HG02943 (cell line): Measurements from ENCODE around the gene SRRM4.
"Not testable (repeated sequence)": the region's sequence is repeated elsewhere in the genome, so short reads cannot be mapped to it uniquely, and the experiment has no call there.

ENCODE experiments used
- ATAC-seq: cut with Tn5 transposase; IDR thresholded peaks from one replicate; pipeline ENCODE4 v1.9.1; 2021; ENCODE audit warnings: mild to moderate bottlenecking, low read depth, moderate library complexity; ENCODE audit not compliant: unreplicated experiment

SRRM4 gene

DNA sequence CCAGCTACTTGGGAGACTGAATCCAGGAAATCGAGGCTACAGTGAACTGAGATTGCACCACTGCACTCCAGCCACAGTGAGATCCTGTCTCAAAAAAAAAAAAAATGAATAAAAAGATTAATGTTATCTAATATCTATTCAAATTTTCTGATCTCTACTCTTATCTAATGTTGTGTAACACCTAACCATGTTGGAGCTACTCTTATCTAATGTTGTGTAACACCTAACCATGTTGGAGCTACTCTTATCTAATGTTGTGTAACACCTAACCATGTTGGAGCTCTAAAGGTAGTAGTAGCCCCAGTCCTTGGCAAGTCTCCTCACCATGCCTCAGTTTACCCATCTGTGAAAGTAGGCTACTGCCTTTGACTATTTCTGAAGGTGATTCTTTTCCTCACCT, 26.9 kb downstream of the SRRM4 start:
- not testable (repeated sequence) for ATAC-seq

DNA sequence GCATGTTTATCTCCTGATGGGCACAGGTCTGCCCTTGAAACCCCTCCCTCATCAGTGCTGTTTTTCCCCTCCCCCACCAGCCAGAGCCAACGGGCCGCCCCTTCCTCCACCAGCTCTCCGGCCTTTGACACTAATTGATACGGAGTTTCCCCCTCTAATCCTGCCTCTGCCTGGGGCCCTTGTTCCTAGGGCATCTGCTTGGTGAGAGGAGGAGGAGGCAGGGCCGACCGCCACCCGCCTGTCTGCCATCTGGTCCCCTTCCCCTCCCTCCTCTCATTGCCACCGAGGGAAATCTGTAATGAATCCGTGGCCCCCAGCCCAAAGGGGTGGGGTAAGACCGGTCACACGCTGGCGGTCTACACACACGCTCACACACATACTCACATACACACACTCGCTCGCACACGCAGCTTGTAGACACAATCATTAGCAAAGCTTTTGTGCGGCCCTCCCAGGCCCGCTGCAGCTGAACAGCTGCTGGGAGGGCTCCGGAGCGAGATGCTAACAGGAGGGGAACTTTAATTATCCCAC, 27.4 kb downstream of the SRRM4 start:
- no peak for ATAC-seq

DNA sequence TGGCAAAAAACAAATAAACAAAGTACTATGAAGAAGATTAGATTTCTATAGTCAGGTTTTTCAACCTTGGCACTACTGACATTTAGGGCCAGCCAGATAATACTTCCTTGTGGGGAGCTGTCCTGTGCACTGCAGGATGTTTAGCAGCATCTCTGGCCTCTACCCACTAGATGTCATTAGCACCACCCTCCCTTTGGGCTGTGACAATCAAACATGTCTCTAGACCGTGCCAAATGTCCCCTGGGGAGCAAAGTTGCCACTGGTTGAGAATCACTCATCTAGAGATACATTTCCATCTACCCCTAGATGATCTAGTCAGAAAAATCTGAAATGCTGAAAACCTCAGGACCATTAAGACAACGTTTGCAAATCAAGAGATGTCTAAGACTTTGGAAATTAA, 29.9 kb downstream of the SRRM4 start:
- no peak for ATAC-seq

DNA sequence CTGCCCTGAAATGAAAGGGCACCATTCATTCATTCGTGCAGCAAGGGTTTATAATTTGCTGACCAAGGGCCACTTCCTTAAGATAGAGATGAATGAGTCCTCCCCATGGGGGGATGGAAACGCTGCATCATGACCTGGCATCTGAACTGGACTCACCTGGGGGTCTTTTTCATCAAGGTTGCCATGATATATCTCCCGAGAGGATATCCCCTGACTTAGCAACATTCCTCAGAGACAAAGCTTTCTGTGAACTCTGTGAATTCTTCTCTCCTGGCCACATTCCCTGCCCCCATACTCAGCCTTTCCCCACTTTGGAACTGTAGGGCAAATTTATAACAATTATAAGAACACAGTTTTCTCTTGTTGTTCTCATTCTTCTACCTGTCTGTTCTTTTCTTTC, 30.8 kb downstream of the SRRM4 start:
- no peak for ATAC-seq

DNA sequence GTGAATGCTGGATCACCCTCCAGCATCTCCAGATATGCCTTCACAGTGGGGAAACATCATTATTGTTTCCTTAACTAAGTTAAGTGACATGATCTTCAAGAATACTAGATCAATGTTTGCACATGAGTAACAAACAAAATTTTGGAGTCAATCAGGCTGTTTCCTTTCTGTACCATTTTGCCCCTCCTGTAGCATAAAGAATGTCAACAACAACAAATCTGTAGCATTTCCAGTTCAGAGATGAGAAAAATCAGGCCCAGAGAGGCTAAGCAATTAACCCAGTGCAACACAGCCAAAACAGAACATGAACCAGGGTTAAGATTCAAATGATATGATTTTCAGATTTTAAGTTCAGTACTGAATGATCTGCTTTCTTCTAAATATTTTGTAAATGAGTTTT, 31.7 kb downstream of the SRRM4 start:
- ATAC-seq: no peak

DNA sequence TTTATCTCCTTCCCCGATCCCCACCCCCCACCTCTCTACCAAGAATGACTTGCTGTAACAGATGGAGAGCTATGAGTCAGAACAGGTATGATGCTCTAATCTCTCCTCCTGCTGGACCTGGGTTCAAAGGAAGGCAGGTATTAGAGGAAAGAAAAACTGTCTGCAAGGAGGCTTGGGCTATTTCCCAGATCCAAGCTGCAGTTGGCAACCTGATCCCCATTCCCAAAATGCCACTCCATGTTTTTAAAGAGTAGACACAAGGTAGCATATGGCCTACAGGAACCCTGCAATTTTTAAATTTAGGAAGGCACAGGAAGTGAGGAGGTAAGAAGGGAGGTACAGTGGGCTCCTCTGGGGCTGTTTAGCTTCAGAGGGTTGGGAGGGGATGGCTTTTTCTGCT, 33.0 kb downstream of the SRRM4 start:
- ATAC-seq: no peak

DNA sequence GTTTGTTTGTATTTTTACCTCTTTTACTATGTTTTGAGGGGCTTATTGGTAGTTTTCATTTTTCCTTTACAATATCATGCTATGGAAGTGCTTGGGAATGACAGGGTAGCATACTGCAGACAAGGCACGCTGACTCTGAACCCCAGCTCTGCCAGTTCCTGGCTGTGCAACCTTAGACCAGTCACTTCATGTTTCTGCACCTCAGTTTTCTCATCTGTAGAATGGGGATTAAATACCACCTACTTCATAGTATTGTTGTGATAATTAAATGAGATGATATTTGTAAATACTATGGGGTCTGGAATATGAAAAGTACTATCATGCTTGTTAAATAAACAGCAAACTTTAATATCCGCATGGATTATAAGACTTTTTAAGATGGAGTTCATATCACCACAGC, 35.4 kb downstream of the SRRM4 start:
- no peak for ATAC-seq

DNA sequence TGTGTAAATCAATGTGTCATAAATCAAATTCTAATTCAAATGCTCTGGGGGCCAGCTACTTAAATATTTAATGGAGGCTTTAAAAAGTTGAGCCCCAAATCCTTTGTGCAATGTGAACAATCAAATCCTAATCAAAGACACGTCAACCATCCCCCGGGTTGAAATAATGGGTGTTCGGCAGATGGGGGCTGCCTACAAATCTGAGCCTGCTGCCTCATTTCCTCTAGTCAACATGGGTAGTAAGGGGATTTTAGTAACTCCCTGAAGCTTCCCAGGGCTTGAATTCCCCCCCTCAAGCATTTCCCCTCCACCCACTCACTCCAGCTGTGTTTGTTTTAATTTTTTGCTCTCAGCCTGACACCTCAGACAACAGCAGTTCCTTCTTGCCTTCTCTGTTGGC, 37.8 kb downstream of the SRRM4 start:
- no peak for ATAC-seq

DNA sequence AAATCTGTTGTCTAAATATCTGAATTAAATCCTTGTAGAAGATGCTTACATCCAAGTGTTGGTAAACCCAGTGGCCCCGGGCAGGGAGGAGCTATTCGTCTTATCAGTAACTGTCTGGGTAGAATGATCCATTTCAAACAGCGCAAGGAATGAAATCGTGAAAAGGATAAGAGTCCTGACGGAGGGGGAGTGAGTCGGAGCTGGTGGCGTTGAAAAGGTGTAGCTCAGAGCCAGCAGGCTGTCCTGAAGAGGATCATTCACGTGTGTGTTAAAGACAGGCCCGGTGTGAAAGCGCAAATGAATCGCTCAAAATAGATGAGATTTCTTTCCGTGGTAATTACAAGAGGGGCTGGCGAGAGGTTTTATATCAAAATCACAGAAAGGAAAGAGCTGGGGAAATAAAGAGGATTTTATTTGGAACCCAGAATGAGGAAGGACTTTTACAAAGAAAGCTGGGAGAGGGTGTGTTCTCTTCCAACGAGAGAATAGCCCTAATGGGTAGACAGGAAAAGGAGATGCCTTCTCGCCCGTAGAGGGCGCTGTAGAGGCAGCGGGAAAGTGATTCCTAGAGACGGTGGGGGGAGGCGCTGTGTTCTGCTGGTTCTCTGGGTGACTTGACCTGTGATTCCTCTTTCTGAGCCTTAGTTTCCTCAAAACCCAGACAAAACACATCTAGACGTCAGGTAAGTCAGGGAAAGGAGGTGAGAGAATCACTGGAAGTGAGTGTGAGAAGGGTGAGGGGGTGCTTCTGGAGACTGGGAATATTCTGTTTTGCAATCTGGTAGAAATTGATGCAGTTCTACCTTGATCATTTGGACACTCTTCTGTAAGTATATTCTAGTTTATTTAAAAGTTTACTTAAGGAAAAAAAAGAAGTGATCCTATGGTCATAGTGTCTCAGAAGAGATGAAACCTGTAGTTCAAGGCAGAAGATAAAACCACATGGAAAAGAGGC, 39.3 kb downstream of the SRRM4 start:
- no peak for ATAC-seq

DNA sequence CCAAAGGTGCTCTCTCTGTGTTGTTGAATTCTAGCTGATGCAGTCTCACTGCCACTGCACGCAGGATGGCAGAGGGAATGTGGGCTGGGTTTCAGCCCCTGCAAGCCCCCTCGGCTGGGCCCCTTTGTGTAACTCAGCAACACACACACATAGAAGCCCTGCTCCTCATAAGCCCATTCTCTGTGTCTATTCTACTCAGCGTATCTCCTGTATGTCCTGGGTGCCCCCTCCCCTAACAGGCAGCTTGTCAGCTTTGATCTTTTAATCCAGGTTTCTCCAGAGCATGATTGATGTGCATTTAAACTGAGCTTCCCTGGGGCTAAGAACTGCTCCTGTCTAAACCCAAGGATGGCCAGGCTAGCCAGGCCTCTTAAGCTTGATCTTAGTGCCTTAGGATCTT, 43.0 kb downstream of the SRRM4 start:
- ATAC-seq: no peak

DNA sequence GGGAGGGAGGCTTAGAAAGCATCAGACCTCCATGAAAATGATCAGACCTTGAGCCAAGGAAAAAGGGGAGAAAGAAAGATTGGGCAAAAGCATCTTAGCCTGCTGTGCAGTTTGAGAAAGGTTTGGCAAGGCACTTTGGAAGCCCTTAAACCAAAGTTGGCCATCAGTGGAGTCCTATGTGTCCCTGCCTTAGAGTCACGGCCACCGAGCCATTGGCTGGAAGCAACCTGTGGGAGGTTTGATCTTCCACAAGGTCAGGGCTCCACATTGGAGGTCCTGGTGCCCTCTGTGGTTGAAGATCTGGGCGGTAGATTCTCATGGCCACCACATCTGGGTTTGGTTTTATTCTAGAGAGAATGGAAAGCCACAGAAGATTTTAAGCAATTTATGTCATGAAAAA, 44.4 kb downstream of the SRRM4 start:
- ATAC-seq: no peak

DNA sequence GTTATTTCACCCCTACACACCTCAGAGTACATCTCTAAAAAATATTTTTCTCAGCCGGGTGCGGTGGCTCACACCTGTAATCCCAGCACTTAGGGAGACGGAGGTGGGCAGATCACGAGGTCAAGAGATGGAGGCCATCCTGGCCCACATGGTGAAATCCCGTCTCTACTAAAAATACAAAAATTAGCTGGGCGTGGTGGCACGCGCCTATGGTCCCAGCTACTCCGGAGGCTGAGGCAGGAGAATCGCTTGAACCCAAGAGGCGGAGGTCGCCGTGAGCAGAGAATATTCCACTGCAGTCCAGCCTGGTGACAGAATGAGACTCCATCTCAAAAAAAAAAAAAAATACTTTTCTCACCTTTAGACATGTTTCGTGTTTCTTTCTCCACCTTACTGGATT, 52.0 kb downstream of the SRRM4 start:
- not testable (repeated sequence) for ATAC-seq

DNA sequence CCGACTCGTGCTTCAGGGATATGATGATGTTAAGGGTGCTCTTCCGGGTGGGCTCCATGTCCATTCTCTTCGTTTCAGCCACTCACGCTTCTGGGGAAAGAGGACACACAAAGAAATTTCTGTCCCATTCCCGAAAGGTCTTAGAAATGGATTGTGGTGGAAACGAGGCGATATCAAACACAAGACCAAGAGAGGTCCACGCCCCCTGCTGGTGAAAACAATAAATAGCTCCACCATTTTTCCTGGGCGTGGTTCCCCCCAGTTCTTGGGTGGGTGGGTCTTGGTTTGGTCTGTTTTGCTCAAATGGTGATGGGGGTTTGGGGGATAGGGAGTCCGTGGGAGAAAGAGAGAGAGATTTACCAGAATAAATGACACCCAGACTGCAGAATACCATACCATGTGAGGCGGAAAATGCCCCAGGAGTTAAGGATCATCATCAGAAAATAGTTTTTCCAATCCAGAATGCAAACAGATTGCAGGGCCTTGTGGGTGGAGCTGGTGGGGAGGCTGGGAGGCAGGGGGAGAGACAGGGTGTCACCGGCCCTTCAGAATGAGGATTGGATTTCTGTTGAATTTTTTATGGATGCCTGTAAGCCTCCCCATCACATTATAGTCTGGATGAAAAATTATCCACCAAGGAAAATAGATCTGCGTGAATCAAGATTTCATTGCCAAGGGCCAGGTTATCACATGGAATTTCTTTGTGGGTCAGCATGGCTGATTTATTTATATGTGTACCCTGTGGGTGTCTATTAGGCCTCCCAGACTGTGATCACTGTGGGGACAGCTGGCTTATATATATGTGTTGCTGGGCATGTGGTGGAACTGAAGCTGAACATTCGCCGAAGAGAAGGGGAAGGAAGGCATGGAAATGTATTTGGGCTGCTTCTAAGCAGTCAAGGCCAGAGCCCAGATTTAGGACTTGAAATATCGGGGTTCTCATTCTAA, 55.8 kb downstream of the SRRM4 start:
- no peak for ATAC-seq

DNA sequence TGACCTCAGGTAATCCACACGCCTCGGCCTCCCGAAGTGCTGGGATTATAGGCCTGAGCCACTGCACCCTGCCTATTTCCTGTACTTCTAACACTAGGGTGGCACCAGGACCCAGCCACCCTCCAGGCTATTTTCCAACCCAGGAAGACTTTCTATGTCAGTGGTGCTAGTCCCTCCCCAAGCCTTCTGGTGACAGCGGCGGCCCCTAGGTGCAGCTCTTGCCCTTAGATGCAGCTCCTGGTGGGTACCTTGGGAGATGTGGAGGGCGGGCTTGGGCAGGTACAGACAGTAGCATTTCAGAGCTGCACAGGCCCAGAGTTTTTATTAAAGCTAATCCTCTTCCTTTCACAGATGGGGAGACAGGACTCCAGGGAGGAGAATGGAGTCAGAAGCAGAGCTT, 62.8 kb downstream of the SRRM4 start:
- ATAC-seq: no peak

DNA sequence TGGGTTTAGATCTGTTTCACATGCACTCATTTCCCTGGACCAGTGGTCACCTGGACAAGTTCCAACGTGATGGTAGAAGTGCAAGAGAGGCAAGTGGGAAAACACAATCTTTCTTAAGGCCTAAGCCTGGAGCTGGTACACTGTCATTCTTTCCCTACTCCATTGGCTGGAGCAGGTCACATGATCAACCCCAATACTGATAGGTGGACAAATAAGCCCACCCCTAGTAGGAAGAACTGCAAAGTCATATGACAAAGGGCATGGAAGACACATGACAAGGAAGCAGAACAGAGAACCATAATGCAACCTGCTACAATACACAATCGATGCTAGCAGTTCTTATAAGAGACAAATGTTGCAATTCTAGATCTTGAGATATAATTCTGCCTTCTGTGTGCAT, 66.3 kb downstream of the SRRM4 start:
- no peak for ATAC-seq

DNA sequence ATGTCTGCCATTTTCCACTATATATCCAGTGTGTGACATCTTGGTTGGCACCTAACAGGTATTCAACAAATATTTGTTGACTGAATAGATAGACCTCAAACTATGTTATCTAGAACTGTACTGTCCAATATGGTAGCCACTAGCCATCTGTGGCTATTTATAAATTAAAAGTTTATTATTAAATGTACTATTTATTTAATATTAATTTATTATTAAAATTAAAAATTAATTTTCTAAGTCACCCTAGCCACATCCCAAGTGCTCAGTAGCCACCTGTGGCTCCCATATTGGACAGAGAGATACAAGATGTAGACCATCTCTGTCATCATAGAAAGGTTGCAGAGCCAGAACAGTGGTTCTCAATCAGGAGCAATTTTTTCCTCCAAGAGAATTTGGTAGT, 69.3 kb downstream of the SRRM4 start:
- ATAC-seq: no peak

DNA sequence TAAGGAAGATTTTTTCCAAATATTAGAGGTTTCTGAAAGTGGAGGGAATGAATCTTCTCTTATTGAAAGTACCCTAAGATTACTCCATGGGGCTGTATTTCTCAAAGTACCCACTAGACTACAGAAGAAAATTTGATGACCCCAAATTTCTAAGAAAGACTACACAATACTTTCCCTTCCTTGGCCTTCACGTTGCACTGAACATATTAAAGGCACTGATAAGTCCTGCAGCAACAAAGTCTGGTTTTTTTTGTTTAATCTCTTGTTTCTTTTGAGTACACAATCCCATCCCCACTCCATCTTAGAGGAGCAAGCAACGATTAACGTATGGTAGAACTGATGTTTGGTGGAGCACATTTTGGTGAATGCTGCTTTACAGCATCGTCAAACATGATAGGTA, 70.1 kb downstream of the SRRM4 start:
- no peak for ATAC-seq

DNA sequence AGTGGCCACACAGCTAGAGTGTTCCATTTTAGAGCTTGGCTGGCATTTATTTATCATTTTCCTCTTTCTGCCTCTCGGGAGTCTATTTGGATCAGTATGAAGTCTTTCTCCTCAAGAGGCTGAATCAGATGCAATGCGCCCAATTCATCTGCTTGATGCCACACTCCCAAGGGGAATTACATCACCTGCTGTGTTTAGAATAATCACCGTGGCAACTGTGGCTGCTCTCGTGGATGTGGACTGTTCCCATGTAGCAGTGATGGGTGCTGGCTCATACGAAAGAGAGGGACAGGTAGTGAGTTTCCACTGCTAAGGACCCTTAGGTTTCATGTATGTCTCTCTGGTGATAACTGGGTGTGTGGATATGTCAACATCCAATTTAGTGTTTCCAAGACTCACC, 70.7 kb downstream of the SRRM4 start:
- no peak for ATAC-seq

DNA sequence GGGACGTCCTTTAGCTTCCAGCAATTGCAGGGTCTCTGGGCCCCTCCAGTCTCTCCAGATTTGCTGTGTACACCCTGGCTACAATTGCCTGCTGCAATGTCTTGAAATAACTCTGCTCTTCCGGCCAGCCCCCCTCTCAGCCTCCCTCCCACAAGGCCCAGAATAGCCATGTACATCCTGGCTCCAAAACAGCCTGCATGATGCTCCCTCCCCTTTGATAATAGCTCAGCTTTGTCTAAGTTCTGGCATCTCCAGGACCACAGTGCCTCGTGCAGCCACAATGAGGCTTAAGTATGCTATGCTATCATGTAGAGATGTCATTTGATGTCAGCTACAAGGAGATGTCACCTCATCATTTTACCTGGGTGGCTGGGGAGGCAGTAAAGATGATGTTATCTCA, 74.6 kb downstream of the SRRM4 start:
- ATAC-seq: no peak

DNA sequence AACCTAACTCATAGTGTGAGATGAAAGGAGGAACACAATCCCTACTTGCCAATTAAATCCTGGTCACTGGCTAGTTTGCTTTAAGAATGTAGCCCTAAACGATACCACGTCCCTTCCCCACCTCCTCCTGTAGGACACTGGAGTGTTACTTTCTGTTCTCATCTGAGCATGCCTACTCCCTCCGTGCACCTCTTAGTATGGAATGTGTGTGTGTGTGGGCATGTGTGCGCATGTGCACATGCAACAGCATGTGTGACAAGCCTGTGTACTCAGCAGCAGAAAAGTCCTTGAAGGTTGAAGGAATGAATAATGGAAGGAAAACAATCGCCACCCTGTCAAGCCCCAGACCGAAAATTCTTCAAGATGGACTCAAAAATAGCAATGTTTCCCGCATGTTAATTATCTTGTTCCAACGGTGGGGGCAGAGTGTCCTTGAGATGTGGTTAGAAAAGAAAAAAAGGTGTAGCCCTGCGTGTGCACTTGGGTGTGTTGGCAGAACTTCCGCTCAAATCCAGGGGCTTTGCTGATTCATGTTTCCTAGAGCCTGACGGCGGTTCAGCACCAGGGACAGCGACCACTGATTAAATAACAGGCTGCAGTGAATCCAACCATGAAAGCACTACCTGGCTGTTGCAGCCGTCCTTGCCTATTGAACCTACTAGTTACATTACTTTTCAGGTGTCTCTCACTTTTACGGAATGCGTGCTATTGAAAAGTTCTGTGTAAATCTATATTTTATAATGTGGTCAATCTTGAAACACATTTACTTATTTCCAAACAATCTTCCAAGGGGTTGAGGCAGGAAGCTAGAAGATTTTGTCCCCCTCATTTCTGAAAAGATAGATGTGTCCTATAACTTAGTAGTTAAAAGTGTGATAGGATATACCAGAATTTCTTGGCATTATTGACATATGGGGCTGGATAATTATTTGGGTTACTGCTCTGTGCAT, 79.8 kb downstream of the SRRM4 start:
- no peak for ATAC-seq
